Fibroblast of lung (primary cell): Measurements from ENCODE around the gene CD58.

ENCODE experiments used
- EZH2 ChIP-seq: IDR thresholded peaks from 2 replicates; pipeline ENCODE4 v1.5.1; 2012; ENCODE audit warnings: low read length, control low read depth, mild to moderate bottlenecking; ENCODE audit errors: missing control alignments
- TF ChIP-seq, protein P1 (sequence below), 2 donors: IDR thresholded peaks in 1 of 2; conservative IDR thresholded peaks in 1 of 2; 1 replicate in 1 of 2; 2 replicates in 1 of 2; pipeline ENCODE4 v1.5.1; 2011 to 2012; ENCODE audit warnings: low read length in 2 of 2, control low read depth in 1 of 2, inconsistent platforms in 1 of 2, low read depth in 1 of 2, mild to moderate bottlenecking in 1 of 2

GRCh38 chr1:116493484-116494352, 77.1 kb downstream of the CD58 start:
- TF ChIP-seq, protein P1, sequence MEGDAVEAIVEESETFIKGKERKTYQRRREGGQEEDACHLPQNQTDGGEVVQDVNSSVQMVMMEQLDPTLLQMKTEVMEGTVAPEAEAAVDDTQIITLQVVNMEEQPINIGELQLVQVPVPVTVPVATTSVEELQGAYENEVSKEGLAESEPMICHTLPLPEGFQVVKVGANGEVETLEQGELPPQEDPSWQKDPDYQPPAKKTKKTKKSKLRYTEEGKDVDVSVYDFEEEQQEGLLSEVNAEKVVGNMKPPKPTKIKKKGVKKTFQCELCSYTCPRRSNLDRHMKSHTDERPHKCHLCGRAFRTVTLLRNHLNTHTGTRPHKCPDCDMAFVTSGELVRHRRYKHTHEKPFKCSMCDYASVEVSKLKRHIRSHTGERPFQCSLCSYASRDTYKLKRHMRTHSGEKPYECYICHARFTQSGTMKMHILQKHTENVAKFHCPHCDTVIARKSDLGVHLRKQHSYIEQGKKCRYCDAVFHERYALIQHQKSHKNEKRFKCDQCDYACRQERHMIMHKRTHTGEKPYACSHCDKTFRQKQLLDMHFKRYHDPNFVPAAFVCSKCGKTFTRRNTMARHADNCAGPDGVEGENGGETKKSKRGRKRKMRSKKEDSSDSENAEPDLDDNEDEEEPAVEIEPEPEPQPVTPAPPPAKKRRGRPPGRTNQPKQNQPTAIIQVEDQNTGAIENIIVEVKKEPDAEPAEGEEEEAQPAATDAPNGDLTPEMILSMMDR (conservative IDR thresholded peaks at IDR 0.05 in 1 of 2, IDR thresholded peaks at IDR 0.05 in 1 of 2; ENCODE audit: low read depth in 1 of 2, low read length in 2 of 2), result no peak
- no peak for TF ChIP-seq EZH2
